COLO829 (cell line): ENCODE data around the gene BICRAL.
"Not testable (repeated sequence)": the region's sequence is repeated elsewhere in the genome, so short reads cannot be mapped to it uniquely, and the experiment has no call there.

Experiments
- DNase-seq: peaks from one replicate; pipeline ENCODE4 v3.0.0; 2012; ENCODE audit warnings: low spot score

Gene BICRAL

GRCh38 chr6:42898891-42899361, 117.1 kb downstream of the BICRAL start:
- DNase-seq = peak; percentile 29

DNA sequence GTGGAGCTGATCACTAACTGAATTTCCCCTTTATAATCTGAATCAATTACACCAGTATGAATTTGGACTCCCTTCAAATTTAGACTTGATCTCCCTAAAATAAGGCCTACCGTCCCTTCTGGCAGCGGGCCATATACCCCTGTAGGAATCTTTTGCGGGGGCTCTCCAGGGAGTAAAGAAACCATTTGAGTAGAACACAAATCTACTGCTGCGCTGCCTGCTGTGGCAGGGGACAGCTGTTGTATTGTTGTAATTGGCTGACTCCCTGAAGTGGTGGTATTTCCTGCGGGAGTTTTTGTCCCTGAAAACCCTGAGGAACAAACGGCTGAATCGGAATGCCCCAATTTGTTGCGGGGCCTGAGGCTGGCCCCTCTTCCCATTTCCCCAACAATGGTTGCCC, 118.0 kb downstream of the BICRAL start:
- no peak for DNase-seq

DNA sequence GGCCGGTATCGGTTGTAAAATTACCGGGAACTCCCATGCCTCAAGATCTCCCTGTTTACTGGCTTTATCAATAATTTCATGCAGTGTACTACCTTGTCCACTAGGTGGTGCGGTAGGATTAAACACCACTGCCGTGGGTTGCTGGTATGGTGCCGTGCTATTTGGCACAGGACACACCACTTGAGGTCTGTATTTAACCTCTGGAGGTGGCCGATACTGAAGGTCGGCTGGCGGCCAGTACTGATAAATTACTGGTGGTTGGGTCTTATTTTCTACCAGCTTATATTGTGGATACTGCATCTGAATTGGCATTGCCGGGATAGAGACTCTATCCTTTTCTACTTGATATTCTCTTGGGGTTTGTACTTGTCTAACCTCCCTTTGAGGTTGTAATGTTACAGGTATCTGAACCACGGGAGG, 119.7 kb downstream of the BICRAL start:
- peak; percentile 76 for DNase-seq

DNA sequence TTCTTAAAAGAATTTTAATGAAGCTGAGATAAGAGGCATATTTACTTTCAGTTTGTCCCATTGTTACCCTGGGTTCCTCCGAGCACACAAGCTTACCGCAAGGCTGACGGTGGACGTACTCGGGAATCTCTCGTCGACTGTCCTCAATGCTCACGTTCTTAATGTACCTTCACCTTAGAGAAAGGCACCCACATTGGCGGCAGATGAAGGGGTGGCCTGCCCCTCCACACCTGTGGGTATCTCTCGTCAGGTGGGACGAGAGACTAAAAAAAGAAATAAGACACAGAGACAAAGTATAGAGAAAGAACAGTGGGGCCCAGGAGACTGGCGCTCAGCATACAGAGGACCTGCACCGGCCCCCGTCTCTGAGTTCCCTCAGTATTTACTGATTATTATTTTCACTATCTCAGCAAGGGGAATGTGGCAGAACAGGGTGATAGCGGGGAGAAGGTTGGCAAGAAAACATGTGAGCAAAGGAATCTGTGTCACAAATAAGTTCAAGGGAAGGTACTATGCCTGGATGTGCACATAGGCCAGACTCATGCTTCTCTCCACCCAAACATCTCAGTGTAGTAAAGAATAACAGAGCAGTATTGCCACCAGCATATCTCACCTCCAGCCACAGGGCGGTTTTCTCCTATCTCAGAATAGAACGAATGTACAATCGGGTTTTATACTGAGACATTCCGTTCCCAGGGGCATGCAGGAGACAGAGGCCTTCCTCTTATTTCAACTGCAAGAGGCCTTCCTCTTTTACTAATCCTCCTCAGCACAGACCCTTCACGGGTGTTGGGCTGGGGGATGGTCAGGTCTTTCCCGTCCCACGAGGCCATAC, 120.8 kb downstream of the BICRAL start:
- DNase-seq = not testable (repeated sequence)

GRCh38 chr6:42904467-42904866, 122.6 kb downstream of the BICRAL start:
- no peak for DNase-seq

- DNase-seq = no peak
Measured at GRCh38 chr6:42907336-42907735, 125.5 kb downstream of the BICRAL start.

DNA sequence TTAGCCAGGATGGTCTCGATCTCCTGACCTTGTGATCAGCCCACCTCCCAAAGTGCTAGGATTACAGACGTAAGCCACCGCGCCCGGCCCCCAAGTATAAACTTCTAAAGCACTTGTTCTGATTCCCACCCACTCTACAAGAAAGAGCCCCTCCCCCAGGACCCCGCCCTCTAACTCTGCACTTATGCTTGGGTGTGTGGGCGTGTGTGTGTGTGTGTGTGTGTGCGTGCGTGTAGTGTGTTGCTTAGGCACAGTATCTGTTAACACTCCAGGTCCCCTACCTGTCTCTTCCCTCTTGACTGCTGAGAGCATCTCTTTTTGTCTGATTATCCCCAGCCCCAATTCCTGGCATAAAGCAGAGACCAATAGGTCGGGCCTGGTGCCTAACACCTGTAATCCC, 128.0 kb downstream of the BICRAL start:
- DNase-seq = no peak

DNA sequence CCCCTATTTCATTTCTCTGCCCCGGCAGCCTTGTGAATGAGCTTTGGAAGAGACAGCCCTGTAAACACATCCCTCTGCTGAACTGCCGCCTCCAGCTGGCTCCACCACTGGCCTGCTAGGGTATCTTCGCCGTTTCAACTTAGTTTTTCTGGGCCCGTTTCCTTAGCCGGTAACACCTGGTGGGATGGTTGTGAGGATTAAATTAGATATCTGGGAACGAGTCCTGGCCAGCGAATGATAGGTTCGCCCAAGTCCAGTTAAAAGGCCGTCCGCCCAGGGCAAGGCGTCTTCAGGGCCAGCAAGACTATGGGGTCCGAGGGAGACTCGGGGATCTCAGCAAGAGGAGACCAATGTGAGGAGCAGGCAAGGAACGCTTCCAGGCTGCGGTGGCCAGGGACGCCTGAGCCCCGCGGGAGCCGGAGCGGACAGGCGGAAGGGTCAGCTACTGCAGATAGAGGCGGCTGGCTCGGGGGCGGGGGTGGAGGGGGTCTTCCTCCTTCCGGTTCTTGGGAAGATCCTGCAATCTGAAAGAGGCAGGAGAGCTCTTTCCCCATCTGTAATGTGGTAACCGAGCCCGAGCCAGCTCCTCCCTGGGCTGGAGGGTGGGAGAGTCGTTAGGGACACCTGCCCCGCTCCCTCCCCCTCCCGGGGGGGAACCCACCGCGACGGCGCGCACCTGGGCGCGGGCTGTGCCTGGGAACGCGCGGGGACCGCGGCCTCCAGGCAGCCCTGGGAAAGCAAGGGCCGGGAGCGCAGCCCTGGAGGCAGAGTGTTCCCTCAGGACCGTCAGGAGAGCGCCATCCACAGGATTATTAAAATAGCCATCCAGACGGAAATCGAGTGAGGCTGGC, 129.5 kb downstream of the BICRAL start:
- no peak for DNase-seq

GRCh38 chr6:42914546-42914945, 132.7 kb downstream of the BICRAL start:
- DNase-seq = no peak

DNA sequence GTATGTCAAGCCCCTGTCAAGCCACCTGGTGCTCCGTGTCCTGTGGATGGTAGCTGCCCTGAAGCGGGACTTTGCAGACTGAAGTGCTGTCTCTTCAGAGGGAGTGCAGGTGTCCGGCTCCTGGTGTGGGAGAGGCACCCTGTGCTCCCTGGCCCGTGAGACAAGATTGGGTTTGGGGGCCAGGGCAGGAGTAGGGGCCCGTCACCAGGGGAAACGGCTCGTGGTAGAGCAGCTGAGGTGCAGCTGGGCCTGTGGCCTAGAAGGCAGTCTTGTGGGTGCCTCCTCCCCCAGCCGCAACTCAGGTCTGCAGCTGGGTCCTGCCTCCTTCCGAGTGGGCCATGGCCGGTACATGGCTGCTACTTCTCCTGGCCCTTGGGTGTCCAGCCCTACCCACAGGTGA, 133.9 kb downstream of the BICRAL start, which contains the start of gene PTCRA:
TSS of gene PTCRA (plus strand) at position 322 of the 400 bp plus-strand sequence. CDS start at position 339, 17 bp downstream.
- no peak for DNase-seq

DNA sequence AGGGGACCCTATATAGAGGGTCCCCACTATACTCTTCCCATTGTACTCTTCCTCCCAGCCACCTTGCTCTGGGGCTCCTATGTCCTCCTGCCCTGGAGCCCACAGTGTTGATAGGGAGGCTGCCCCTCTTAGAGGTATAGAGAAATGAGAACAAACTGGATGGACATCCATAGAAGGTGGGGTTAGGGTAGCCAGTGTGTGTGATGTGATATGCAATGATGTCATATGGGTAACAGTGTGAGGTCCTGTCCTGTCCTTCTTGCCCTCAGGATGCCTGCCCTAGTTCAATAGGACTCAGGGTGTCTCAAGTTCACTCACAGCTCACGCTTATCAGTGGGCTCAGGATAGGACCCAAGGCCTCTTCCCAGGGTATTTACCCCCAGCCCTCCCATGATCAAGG, 134.4 kb downstream of the BICRAL start:
- no peak for DNase-seq
